Esophagus muscularis mucosa (tissue), 3 donors: ENCODE measurements around the gene GSE1.

Experiments
- CTCF ChIP-seq, 3 experiments: fragments of 200-600 bp in 2 of 3; fragments of 450-650 bp in 1 of 3; sonication (generic) in 2 of 3; IDR thresholded peaks; one replicate each; pipeline ENCODE4 v1.5.1; 2017 to 2019; ENCODE audit warnings: antibody characterized with exemption in 3 of 3, mild to moderate bottlenecking in 2 of 3, moderate library complexity in 1 of 3
- POLR2A ChIP-seq: fragments of 450-650 bp; IDR thresholded peaks from one replicate; pipeline ENCODE4 v1.6.1; 2017; ENCODE audit warnings: antibody characterized with exemption, moderate library complexity, mild to moderate bottlenecking, low read depth
- POLR2AphosphoS5 ChIP-seq, 2 donors: sonication (generic); formaldehyde crosslinking; IDR thresholded peaks; one replicate each; pipeline ENCODE4 v1.6.1; 2017; ENCODE audit warnings: antibody characterized with exemption in 2 of 2

GRCh38 chr16:85577899-85578598 is 35.1 kb upstream of the GSE1 start:
- TF ChIP-seq CTCF (IDR thresholded peaks at IDR 0.05) (no peak), POLR2AphosphoS5 (IDR thresholded peaks at IDR 0.05) (no peak), POLR2A (no peak)
